Fibroblast of the aortic adventitia (primary cell): ENCODE results near the gene DNAJB8. TPM values are rescaled to one million over a fixed set of nuclear protein-coding genes. Genes with fewer than 3 reads are reported as not detected.

Experiments used
- DNase-seq: peaks from one replicate; pipeline ENCODE4 v3.0.0-alpha.2; 2010; ENCODE audit warnings: low read depth
- H3K4me3 ChIP-seq: 2 replicates; pipeline ENCODE4 v1.5.1; 2011; ENCODE audit warnings: low read depth, mild to moderate bottlenecking, control low read depth, low read length, moderate library complexity
- total RNA-seq: library from RNA; depleted of rRNA; stranded (reverse); fragments of >200 nt; gene quantifications from 2 replicates; pipeline ENCODE4 v1.2.3, GENCODE V29; 2012; ENCODE audit warnings: low replicate concordance
- TF ChIP-seq, protein P1 (sequence below): IDR thresholded peaks from 2 replicates; pipeline ENCODE4 v1.5.1; 2011; ENCODE audit warnings: mild to moderate bottlenecking, low read length, control low read depth, inconsistent platforms; ENCODE audit not compliant: insufficient read depth

Gene DNAJB8
- total RNA-seq, 1 donor = not detected

GRCh38 chr3:128421439-128421836, 45.3 kb downstream of the DNAJB8 start:
- no peak for DNase-seq
- H3K4me3 ChIP-seq = no peak overlapping the region
- TF ChIP-seq, protein P1, sequence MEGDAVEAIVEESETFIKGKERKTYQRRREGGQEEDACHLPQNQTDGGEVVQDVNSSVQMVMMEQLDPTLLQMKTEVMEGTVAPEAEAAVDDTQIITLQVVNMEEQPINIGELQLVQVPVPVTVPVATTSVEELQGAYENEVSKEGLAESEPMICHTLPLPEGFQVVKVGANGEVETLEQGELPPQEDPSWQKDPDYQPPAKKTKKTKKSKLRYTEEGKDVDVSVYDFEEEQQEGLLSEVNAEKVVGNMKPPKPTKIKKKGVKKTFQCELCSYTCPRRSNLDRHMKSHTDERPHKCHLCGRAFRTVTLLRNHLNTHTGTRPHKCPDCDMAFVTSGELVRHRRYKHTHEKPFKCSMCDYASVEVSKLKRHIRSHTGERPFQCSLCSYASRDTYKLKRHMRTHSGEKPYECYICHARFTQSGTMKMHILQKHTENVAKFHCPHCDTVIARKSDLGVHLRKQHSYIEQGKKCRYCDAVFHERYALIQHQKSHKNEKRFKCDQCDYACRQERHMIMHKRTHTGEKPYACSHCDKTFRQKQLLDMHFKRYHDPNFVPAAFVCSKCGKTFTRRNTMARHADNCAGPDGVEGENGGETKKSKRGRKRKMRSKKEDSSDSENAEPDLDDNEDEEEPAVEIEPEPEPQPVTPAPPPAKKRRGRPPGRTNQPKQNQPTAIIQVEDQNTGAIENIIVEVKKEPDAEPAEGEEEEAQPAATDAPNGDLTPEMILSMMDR = no peak

DNA sequence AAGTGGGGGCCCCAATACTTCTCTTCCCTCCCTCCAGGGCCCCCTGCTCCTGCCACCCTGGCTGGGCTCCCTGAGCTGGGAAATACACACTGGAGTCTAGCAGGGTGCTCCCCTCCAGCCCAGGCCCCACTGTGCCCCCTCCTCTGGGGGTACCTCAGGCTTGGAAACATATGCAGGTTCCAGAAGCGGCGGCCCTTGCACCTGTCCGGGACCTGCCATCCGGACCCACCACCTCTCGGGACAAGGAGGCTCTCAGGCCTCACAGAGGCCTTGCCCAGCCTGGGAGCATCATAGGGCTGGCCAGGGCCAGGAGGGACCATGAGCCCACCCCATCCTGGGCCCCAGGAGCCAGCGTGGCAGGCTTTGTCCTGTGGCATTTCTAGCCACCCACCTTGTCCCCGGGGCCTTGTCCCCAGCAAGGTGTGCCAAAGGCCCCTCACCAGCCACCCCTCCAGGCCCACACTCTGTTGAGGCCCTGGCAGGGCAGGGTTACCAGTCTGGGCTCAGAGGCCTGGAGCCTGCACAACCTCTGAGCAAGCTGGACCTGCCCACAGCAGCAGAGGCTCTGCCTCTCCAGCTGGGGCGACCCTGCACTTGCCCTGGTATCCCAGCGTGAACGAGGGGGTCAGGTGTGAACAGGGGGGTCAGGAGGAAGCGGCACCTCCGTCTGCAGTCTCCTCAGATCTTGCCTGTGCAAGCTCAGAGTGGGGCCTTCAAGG, 45.8 kb downstream of the DNAJB8 start:
- no peak for DNase-seq
- TF ChIP-seq, protein P1 = no peak
- no peak overlapping the region for H3K4me3 ChIP-seq

DNA sequence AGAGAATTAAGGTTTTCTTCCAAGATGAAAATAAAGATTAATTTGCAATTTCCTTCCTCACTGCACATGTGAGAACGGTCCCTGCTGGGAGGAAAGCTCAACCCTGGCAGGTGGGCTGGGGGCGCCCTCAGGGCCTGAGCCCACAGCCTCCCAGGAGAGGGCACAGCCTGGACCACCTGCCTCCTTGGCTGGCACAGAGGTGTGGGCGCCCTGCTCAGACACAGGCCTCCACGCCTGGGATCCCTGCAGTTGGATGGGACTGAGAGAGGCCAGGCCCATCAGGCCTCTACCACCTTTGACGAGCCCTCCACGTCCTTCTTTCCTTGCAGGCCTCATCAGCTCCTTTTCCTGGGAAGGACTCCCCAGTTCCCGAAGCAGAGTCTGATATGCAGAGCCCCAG, 46.4 kb downstream of the DNAJB8 start:
- DNase-seq = no peak
- TF ChIP-seq, protein P1 = no peak
- H3K4me3 ChIP-seq = no peak overlapping the region

DNA sequence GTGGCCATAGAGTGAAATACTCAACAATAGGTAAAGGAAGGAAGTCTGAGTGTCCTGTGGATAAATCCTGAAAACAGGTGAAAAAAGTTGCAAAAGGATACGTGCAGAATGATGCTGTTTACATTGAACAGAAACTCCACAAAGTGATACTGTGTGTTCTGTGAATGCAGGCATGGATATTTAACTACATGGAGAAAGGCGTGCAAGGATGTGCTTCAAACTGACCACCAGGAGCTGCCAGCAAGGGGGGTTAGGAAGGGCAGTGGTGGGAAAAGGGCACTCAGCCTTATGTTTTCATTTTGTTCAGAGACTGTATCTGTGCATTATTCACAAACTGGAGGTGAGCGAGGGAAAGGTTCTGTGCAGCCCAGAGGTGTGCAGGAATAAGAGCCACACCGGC, 47.4 kb downstream of the DNAJB8 start:
- no peak overlapping the region for H3K4me3 ChIP-seq
- TF ChIP-seq, protein P1 = no peak
- DNase-seq = no peak

DNA sequence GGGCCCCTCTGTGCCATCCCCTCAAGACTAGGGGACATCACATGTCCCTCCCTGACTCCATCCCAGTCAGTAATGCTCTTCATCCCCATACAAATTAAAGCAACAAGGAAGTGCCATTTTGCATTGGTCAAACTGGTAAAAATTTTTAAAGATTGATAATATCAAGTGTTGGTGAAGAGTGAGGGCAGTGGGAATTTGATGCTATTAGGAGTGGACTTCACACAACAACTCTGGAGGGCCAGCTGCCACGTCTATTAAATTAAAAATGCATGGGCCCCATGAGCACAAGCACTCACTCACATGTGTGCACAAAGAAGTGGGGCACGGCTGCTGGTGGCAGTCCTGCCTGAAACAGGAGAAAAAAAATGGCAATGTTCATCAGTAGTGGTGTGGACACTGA, 47.8 kb downstream of the DNAJB8 start:
- H3K4me3 ChIP-seq = no peak overlapping the region
- no peak for DNase-seq
- TF ChIP-seq, protein P1 = no peak

DNA sequence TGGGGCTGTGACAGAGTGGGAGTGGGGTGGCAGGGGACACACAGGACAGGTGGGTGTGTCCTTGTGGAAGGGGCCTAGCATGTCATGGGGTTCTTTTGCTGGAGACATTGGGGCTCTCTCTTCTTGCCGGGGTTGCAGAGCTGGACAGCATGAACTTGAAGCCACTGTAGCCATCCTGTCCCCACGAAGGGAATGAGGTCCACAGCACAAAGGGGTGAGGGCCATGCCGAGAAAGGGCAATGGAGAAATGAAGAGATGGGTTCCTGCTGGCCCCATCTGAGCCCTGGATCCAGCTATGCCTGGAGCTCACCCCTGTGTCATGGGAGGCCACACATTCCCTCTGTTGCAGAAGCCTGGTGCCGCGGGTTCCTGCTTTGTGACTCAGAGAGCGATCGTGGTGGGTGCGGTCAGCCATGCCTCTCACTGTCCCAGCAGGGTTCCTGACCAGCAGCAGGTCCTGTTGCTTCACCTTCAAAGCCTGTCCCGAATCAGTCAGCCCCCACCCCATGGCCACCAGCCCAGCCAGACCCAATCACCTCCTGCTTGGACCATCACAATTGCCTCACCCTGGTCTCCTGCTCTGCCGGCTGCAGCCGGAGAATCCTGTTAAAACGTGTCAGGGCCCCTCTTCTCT, 50.0 kb downstream of the DNAJB8 start:
- TF ChIP-seq, protein P1 = no peak
- DNase-seq = peak; percentile 29
- no peak overlapping the region for H3K4me3 ChIP-seq
